ENCODE measurements around the gene NADK2. TPM values are rescaled to one million over a fixed set of nuclear protein-coding genes. Genes with fewer than 3 reads are reported as not detected.
A peak's percentile ranks its signal among the peaks of the same experiment; 100 is the strongest.

Gene NADK2
- polyA plus RNA-seq, 1 of the 3 experiments (the other 2 are of a cell fraction) = 7.6 TPM

GRCh38 chr5:36153298-36153677 lies 88.4 kb downstream of the NADK2 start:
- ChIA-PET POLR2A (interaction anchor here (0.6 kb wide), 1 partner anchor 124 kb away, joined by 3 read pairs; no protein-coding TSS in a partner anchor), CTCF (interaction anchor here (1.2 to 4.3 kb wide), 4 partner anchors 16 to 89 kb away, joined by 3 to 21 read pairs (median 12); partner anchors contain the start of gene NADK2)
- peak overlapping the region in 1 of 2 experiments; percentile 40; a peak in 1 of 4 replicates for H3K27ac ChIP-seq (ENCODE audit: low read depth in 2 of 2, low read length in 1 of 2)
- peak overlapping the region in 1 of 2 experiments; percentile 99; a peak in 3 of 4 replicates for H3K4me3 ChIP-seq (ENCODE audit: low read depth in 2 of 2, low read length in 1 of 2)
- H3K4me2 ChIP-seq = peak overlapping the region; percentile 96
- WGBS (ENCODE audit: low lambda C conversion rate) = 61% methylated on average over 7 of the region's 7 CpGs
- H2AFZ ChIP-seq (ENCODE audit: low read depth) = no peak overlapping the region
- H3K9me2 ChIP-seq = no peaks in the 10 kb centered on the region
- TF ChIP-seq GABPA (IDR thresholded peaks at IDR 0.05; ENCODE audit: low read depth) = no peak
- TF ChIP-seq NRF1 (IDR thresholded peaks at IDR 0.05; ENCODE audit: low read depth, low read length) = no peak
- no peak for TF ChIP-seq EZH2phosphoT487 (IDR thresholded peaks at IDR 0.05; ENCODE audit: borderline replicate concordance, low read depth)
- no peak for TF ChIP-seq SIN3A (IDR thresholded peaks at IDR 0.05; ENCODE audit: borderline replicate concordance, low read depth, low read length)
- no peak for TF ChIP-seq CHD2 (IDR thresholded peaks at IDR 0.05; ENCODE audit: low read length, partially characterized antibody)
- TF ChIP-seq FOXM1 (IDR thresholded peaks at IDR 0.05; ENCODE audit: low read depth) = no peak
- TF ChIP-seq EP300 (IDR thresholded peaks at IDR 0.05; ENCODE audit: borderline replicate concordance in 1 of 2, low read depth in 1 of 2, low read length in 1 of 2) = no peak
- no peak for TF ChIP-seq MEF2A (IDR thresholded peaks at IDR 0.05; ENCODE audit: borderline replicate concordance, low read depth)
- no peak for TF ChIP-seq MAX (IDR thresholded peaks at IDR 0.05; ENCODE audit: low read depth)
- no peak for TF ChIP-seq SMC3 (IDR thresholded peaks at IDR 0.05; ENCODE audit: low read depth, low read length)
- TF ChIP-seq TEAD4 (IDR thresholded peaks at IDR 0.05; ENCODE audit: borderline replicate concordance, insufficient read depth) = no peak
- TF ChIP-seq FOXJ3 (CRISPR knock-in tag; IDR thresholded peaks at IDR 0.05) = no peak
- TF ChIP-seq RCOR1 (IDR thresholded peaks at IDR 0.05; ENCODE audit: low read length) = no peak
- H3K9me3 ChIP-seq = no peaks in the 10 kb centered on the region
- peaks cover 31 to 44% of the 10 kb centered on the region in 2 experiments for H3K4me1 ChIP-seq (ENCODE audit: control insufficient read depth in 1 of 2, insufficient read depth in 2 of 2, low read depth in 1 of 2, low read length in 1 of 2)
- peaks cover 24 to 26% of the 10 kb centered on the region in 2 experiments for H3K36me3 ChIP-seq (replicated peaks in 1 of 2; ENCODE audit: control insufficient read depth in 1 of 2, insufficient read depth in 2 of 2, low read length in 1 of 2)
- H3F3A ChIP-seq (replicated peaks; ENCODE audit: insufficient read depth) = no peaks in the 10 kb centered on the region
- peak overlapping the region; percentile 79; the same call in 1 of the 2 replicates for H3K9ac ChIP-seq
- H3K27me3 ChIP-seq (ENCODE audit: insufficient read depth) = no peaks in the 10 kb centered on the region
- H4K20me1 ChIP-seq (ENCODE audit: insufficient read depth) = no peaks in the 10 kb centered on the region
- no peak for DNase-seq
- peaks cover 64% of the 10 kb centered on the region for H3K79me2 ChIP-seq (ENCODE audit: insufficient read depth)

- H3K27me3 ChIP-seq (ENCODE audit: insufficient read depth) = no peaks in the 10 kb centered on the region
- POLR2A ChIA-PET = interaction anchor here (0.6 to 2.2 kb wide), 2 partner anchors 89 to 123 kb away, joined by 3 to 11 read pairs; partner anchors contain the start of gene NADK2
- 5% methylated on average over 23 of the region's 24 CpGs for WGBS (ENCODE audit: low lambda C conversion rate)
- peaks cover 21 to 26% of the 10 kb centered on the region in 2 experiments for H3K36me3 ChIP-seq (replicated peaks in 1 of 2; ENCODE audit: control insufficient read depth in 1 of 2, insufficient read depth in 2 of 2, low read length in 1 of 2)
- no peaks in the 10 kb centered on the region for H3K9me2 ChIP-seq
- DNase-seq = peak; percentile 18
- peaks cover 61% of the 10 kb centered on the region for H3K79me2 ChIP-seq (ENCODE audit: insufficient read depth)
- peaks cover 5% of the 10 kb centered on the region for H3F3A ChIP-seq (replicated peaks; ENCODE audit: insufficient read depth)
- CTCF ChIA-PET = interaction anchor here (0.7 to 4.3 kb wide), 6 partner anchors 10 to 89 kb away, joined by 3 to 21 read pairs (median 7); partner anchors contain the start of gene NADK2
- peaks cover 34 to 40% of the 10 kb centered on the region in 2 experiments for H3K4me1 ChIP-seq (ENCODE audit: control insufficient read depth in 1 of 2, insufficient read depth in 2 of 2, low read depth in 1 of 2, low read length in 1 of 2)
- no peaks in the 10 kb centered on the region for H4K20me1 ChIP-seq (ENCODE audit: insufficient read depth)
- no peaks in the 10 kb centered on the region for H3K9me3 ChIP-seq
- peak overlapping the region; percentile 79 for H3K9ac ChIP-seq
- H3K4me2 ChIP-seq = peak overlapping the region; percentile 96
- H2AFZ ChIP-seq (ENCODE audit: low read depth) = peak overlapping the region; percentile 84
- TF ChIP-seq TEAD4 (IDR thresholded peaks at IDR 0.05; ENCODE audit: borderline replicate concordance, insufficient read depth) (no peak), MXI1 (IDR thresholded peaks at IDR 0.05; ENCODE audit: low read depth, low read length) (peak; percentile 36; the same call in 1 of the 2 replicates)
- peak overlapping the region; percentile 42 to 89 for H3K27ac ChIP-seq (ENCODE audit: low read depth in 2 of 2, low read length in 1 of 2)
- peak overlapping the region; percentile 84 to 99 for H3K4me3 ChIP-seq (ENCODE audit: low read depth in 2 of 2, low read length in 1 of 2)
Observed at GRCh38 chr5:36152324-36153297, 89.1 kb downstream of the NADK2 start.
